ENCODE data around the gene DENND10.
A peak's percentile ranks its signal among the peaks of the same experiment; 100 is the strongest.
"Not testable (repeated sequence)": the region's sequence is repeated elsewhere in the genome, so short reads cannot be mapped to it uniquely, and the experiment has no call there.

DENND10 gene

GRCh38 chr10:119080521-119081259, 23.2 kb upstream of the DENND10 start, which contains the start of gene EIF3A:
EIF3A (minus strand) TSS chr10:119080817; CDS start chr10:119080676, 141 bp downstream.
- H3K27ac ChIP-seq = peak within 1 kb of the TSS; percentile 90
- ChIA-PET CTCF (interaction anchor here (0.6 kb wide), 1 partner anchor 129 kb away, joined by 3 read pairs; no protein-coding TSS in a partner anchor), POLR2A (ENCODE audit: low non-redundant PET) (interaction anchor here (0.6 to 0.7 kb wide), 2 partner anchors 74 to 236 kb away, joined by 3 read pairs; no protein-coding TSS in a partner anchor)
- TF ChIP-seq CTCF (conservative IDR thresholded peaks at IDR 0.05; ENCODE audit: low read depth) = no peak
- peak; percentile 92 for DNase-seq (ENCODE audit: low spot score)

- CTCF ChIA-PET = no interaction called here
- no peak overlapping the region for H3K27ac ChIP-seq
- POLR2A ChIA-PET (ENCODE audit: low non-redundant PET) = interaction anchor here (1.5 kb wide), 1 partner anchor 20 kb away, joined by 4 read pairs; no protein-coding TSS in a partner anchor
- DNase-seq (ENCODE audit: low spot score) = no peak
- TF ChIP-seq CTCF (conservative IDR thresholded peaks at IDR 0.05; ENCODE audit: low read depth) = no peak
Observed at GRCh38 chr10:119084896-119085295, 19.0 kb upstream of the DENND10 start.

GRCh38 chr10:119087271-119087882, 16.5 kb upstream of the DENND10 start:
- no peak for TF ChIP-seq CTCF (conservative IDR thresholded peaks at IDR 0.05; ENCODE audit: low read depth)
- H3K27ac ChIP-seq = no peak overlapping the region
- no peak for DNase-seq (ENCODE audit: low spot score)
- ChIA-PET POLR2A (ENCODE audit: low non-redundant PET) (no interaction called here), CTCF (no interaction called here)

GRCh38 chr10:119090026-119090795, 13.7 kb upstream of the DENND10 start:
- no peak for DNase-seq (ENCODE audit: low spot score)
- POLR2A ChIA-PET (ENCODE audit: low non-redundant PET) = interaction anchor here (1.6 kb wide), 1 partner anchor 11 kb away, joined by 3 read pairs; no protein-coding TSS in a partner anchor
- CTCF ChIA-PET = no interaction called here
- no peak for TF ChIP-seq CTCF (conservative IDR thresholded peaks at IDR 0.05; ENCODE audit: low read depth)
- peak overlapping the region; percentile 73 for H3K27ac ChIP-seq

GRCh38 chr10:119090968-119091367, 12.9 kb upstream of the DENND10 start:
- TF ChIP-seq CTCF (conservative IDR thresholded peaks at IDR 0.05; ENCODE audit: low read depth) = no peak
- CTCF ChIA-PET = no interaction called here
- POLR2A ChIA-PET (ENCODE audit: low non-redundant PET) = interaction anchor here (1.6 kb wide), 1 partner anchor 10 kb away, joined by 3 read pairs; no protein-coding TSS in a partner anchor
- peak; percentile 93 for DNase-seq (ENCODE audit: low spot score)
- peak overlapping the region; percentile 76 for H3K27ac ChIP-seq

- no peak overlapping the region for H3K27ac ChIP-seq
- TF ChIP-seq CTCF (conservative IDR thresholded peaks at IDR 0.05; ENCODE audit: low read depth) = no peak
- no peak for DNase-seq (ENCODE audit: low spot score)
- CTCF ChIA-PET = interaction anchor here (0.7 kb wide), 1 partner anchor 49 kb away, joined by 3 read pairs; no protein-coding TSS in a partner anchor
- POLR2A ChIA-PET (ENCODE audit: low non-redundant PET) = no interaction called here
Observed at GRCh38 chr10:119095640-119096039, 8.3 kb upstream of the DENND10 start.

GRCh38 chr10:119096641-119097415, 7.1 kb upstream of the DENND10 start:
- H3K27ac ChIP-seq; POLR2A ChIA-PET (ENCODE audit: low non-redundant PET); CTCF ChIA-PET; DNase-seq (ENCODE audit: low spot score): not testable (repeated sequence)
